Left ventricle myocardium superior (tissue), 1 donor: Measurements from ENCODE around the gene MTX1. TPM values are rescaled to one million over a fixed set of nuclear protein-coding genes. Genes with fewer than 3 reads are reported as not detected.

ENCODE experiments used
- ATAC-seq: fragments of 200-7000 bp; cut with Tn5 transposase; one replicate; pipeline ENCODE4 v1.9.1; 2020; ENCODE audit warnings: mild to moderate bottlenecking, moderate library complexity
- DNase-seq: peaks from one replicate; pipeline ENCODE4 v3.0.0-alpha.2; 2020
- intact Hi-C: fragments of 100-400 bp; cut with micrococcal nuclease; formaldehyde crosslinking; loops from one replicate; pipeline ENCODE4 v1.11.0; 2022
- total RNA-seq: library from RNA; stranded (reverse); fragmentation: NEBNext Ultra II Directional; extraction: Animal tissue kit (Norgen Biotek cat#: 25700); gene quantifications from one replicate; pipeline ENCODE4 v1.2.1, GENCODE V29; 2021
- donor health status: DM: no; HTN: yes; CAD: no; lungs with severe emphysema.

Gene MTX1
- total RNA-seq, 1 donor from 2014 or later, result 14.1 TPM

GRCh38 chr1:155247667-155248553 is 39.4 kb downstream of the MTX1 start:
- intact Hi-C loops, result no loop called here
- ATAC-seq (no peak), DNase-seq (no peak)

GRCh38 chr1:155250246-155250632 is 41.7 kb downstream of the MTX1 start:
- ATAC-seq, result no peak
- no peak for DNase-seq
- intact Hi-C loops, result no loop called here

- DNase-seq (peak; percentile 95), ATAC-seq (peak; percentile 80)
- intact Hi-C loops, result no loop called here
Measured at GRCh38 chr1:155250633-155251449, 42.3 kb downstream of the MTX1 start.

DNA sequence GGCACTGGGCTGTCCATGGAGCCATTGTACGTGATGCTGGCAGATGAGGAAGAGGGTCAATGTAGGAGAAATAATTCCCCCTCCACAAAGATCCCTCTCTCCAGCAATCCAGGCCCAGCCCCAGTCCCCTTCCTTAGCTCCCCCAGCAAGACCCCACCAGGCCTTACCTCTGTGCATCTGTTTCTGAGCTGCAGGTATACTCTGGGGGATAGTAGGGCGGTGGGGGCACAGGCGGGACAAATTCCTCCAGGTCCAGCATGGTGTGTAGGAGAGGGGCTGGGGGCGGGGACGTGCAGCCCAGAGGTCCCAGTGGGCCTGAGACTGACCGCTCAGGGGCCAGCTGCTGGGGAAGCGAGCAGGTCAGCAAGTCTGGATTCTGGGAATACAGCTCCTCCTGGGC is 43.1 kb downstream of the MTX1 start:
- ATAC-seq (no peak), DNase-seq (no peak)
- intact Hi-C loops, result no loop called here

DNA sequence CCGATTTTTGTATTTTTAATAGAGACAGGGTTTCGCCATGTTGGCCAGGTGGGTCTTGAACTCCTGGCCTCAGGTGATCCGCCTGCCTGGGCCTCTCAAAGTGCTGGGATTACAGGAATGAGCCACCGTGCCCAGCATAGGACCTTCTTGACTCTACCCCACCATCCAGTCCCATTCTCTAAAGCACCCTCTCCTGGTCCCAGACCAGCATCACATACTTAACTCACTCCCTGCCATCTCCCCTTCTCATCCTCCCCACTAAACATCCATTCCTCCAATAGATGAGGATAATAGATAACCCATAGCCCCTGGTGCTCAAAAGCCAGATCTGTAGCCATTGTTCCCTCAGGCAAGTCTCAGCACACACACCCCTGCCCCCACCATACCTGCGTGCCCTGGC is 44.7 kb downstream of the MTX1 start:
- ATAC-seq (no peak), DNase-seq (no peak)
- intact Hi-C loops, result no loop called here

GRCh38 chr1:155253797-155254196 is 45.3 kb downstream of the MTX1 start:
- no peak for DNase-seq
- intact Hi-C loops, result no loop called here
- no peak for ATAC-seq

DNA sequence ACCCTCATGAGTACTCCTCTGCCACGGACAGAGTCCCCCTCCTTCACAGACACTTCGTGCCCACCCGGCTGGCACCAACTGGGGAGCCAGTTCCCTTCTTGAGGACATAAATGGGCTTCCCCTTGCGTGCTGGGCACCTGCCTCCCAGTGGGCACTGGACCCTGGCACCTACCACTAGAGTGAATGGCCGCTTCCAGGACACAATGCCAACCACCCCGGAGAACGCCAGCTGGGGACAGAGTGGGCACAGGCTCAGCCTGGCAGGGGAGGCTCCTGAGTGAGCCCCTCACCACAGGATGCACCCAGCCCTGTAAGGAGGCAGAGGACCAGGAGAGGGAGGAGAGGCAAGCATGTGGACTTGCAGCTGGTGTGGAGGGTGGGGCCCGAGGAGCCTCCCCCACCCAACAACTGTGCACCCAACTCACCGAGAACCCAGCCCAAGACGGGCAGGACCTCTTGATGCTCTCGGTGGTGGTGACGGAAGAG is 45.8 kb downstream of the MTX1 start:
- no peak for DNase-seq
- peak; percentile 0 for ATAC-seq
- intact Hi-C loops, result no loop called here

- intact Hi-C loops, result no loop called here
- DNase-seq (peak; percentile 60), ATAC-seq (peak; percentile 11)
Measured at GRCh38 chr1:155254714-155255242, 46.3 kb downstream of the MTX1 start.

- DNase-seq (peak; percentile 92), ATAC-seq (peak; percentile 91)
- intact Hi-C loops, result no loop called here
Measured at GRCh38 chr1:155255243-155256007, 46.9 kb downstream of the MTX1 start, which contains the start of gene ENTREP3. ENTREP3 (minus strand) TSS chr1:155255483; CDS start chr1:155254877, 606 bp downstream.

DNA sequence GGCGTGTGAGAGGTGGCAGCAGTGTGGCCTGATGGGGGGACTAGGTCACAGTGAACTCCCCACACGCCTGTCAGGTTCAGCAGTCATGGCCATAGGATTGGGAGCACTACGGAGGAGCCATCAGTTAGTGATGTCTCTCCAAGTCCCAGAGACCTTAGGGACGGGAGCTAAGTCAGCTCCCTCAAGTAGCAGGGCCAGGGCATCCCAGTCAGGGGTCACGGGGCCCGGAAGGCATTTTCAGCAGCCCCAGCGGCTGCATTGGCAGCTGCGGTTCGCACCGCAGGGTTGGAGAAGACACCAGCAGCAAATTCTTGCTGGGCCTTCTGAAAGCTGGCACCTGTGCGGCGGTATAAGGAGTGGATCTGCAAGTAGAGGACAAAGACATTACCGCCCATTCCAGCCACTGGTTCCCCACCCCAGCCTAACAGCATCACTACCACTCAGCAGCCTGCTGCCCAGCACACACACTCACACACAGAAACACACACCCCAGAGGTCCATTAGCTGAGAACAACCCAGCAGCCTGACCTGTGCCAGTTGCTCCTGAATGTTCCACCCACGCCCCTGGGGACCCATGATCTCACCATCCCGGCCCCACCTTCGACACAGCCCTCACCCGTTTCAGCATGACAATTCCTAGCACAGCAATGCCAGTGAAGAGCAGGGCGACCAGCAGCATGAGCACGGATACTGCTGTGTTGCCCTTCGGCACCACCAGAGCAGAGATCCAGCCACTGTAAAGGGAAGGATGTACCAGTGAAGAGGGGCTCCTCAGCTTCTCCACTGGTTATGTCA is 47.8 kb downstream of the MTX1 start:
- intact Hi-C loops, result no loop called here
- DNase-seq, result no peak

GRCh38 chr1:155260276-155260675 is 51.8 kb downstream of the MTX1 start:
- intact Hi-C loops, result no loop called here
- ATAC-seq (no peak), DNase-seq (no peak)

More for the DNA sequence above, 47.8 kb downstream of the MTX1 start:
- peak; percentile 1 for ATAC-seq

GRCh38 chr1:155261493-155261851 is 53.0 kb downstream of the MTX1 start:
- ATAC-seq (no peak), DNase-seq (no peak)
- intact Hi-C loops, result no loop called here

GRCh38 chr1:155261852-155262673 is 53.6 kb downstream of the MTX1 start, which contains the start of gene SCAMP3:
SCAMP3 (minus strand) TSS chr1:155262360; CDS start chr1:155262151, 209 bp downstream.
- intact Hi-C loops, result no loop called here
- ATAC-seq, result peak; percentile 97
- DNase-seq, result peak; percentile 94

- ATAC-seq, result no peak
- no peak for DNase-seq
- intact Hi-C loops, result no loop called here
Measured at GRCh38 chr1:155263067-155263466, 54.6 kb downstream of the MTX1 start.
